ENCODE results near the gene CHTF18. TPM values are rescaled to one million over a fixed set of nuclear protein-coding genes. Genes with fewer than 3 reads are reported as not detected.

Gene CHTF18
- total and polyA plus RNA-seq, 9 of the 15 experiments (the other 6 are each of a cell fraction or from before 2014, with no cell fraction given) = 2.5 to 123 (median 17.0) TPM

DNA sequence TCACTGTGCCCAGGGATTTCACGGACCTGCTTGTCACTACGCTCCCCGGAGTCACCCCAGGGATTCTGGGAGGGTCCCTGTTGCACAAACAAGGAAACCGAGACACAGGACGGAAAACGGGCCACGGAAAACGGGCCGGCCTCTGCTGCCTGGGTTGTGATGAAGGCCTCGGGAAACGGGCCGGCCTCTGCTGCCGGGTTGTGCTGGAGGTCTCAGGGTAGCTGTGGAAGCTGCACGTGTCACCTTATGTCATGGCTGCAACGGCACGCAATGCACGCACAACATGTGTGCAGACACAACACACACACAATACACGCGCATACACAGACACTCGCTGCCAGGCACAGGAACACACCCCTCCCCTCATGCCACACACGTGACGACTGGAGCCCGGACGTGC lies 39.1 kb downstream of the CHTF18 start:
- no peak for DNase-seq (ENCODE audit: extremely low read depth in 1 of 4, low spot score in 3 of 4)
- intact Hi-C loops (cut with micrococcal nuclease) = no loop called here
- Histone ChIP-seq H3K9me1 (ENCODE audit: control insufficient read depth, insufficient read depth, low read length) (no peaks in the 10 kb centered on the region), H3K4me3 (no peak overlapping the region), H3K27ac (ENCODE audit: extremely low read depth, low read depth, low read length) (no peak overlapping the region), H3K9ac (ENCODE audit: insufficient read depth in 1 of 2, low read depth in 2 of 2, low read length in 2 of 2) (no peak overlapping the region), H2AFZ (ENCODE audit: low read depth, low read length) (no peak overlapping the region), H3K27me3 (ENCODE audit: control insufficient read depth in 2 of 2, insufficient read depth in 2 of 2, low read length in 2 of 2) (peaks cover 72 to 91% of the 10 kb centered on the region in 2 experiments; a peak in 4 of 5 replicates), H3K4me2 (ENCODE audit: insufficient read depth, low read length) (no peak overlapping the region), H3K36me3 (ENCODE audit: control insufficient read depth, insufficient read depth, low read length) (no peaks in the 10 kb centered on the region), H4K20me1 (replicated peaks; ENCODE audit: control insufficient read depth, insufficient read depth, low read length) (no peaks in the 10 kb centered on the region), H3K79me2 (ENCODE audit: control insufficient read depth, insufficient read depth, low read length) (no peaks in the 10 kb centered on the region), H3K4me1 (replicated peaks in 1 of 2; ENCODE audit: control insufficient read depth in 2 of 2, insufficient read depth in 2 of 2, low read length in 2 of 2) (peaks cover 0 to 40% of the 10 kb centered on the region in 2 experiments; a peak in 3 of 5 replicates), H3K9me3 (replicated peaks; ENCODE audit: control insufficient read depth, insufficient read depth, low read depth, low read length) (no peaks in the 10 kb centered on the region)
- CTCF ChIA-PET (ENCODE audit: low intra/inter-chr PET ratio) = no interaction called here
- FAIRE-seq = no peak
- WGBS (ENCODE audit: insufficient coverage, low coverage, missing lambda C conversion rate) = 6% methylated on average over 24 of the region's 24 CpGs
- POLR2A ChIA-PET = interaction anchor here (0.7 kb wide), 1 partner anchor 150 kb away, joined by 3 read pairs; no protein-coding TSS in a partner anchor
- no peak for ATAC-seq
- TF ChIP-seq, protein P1, sequence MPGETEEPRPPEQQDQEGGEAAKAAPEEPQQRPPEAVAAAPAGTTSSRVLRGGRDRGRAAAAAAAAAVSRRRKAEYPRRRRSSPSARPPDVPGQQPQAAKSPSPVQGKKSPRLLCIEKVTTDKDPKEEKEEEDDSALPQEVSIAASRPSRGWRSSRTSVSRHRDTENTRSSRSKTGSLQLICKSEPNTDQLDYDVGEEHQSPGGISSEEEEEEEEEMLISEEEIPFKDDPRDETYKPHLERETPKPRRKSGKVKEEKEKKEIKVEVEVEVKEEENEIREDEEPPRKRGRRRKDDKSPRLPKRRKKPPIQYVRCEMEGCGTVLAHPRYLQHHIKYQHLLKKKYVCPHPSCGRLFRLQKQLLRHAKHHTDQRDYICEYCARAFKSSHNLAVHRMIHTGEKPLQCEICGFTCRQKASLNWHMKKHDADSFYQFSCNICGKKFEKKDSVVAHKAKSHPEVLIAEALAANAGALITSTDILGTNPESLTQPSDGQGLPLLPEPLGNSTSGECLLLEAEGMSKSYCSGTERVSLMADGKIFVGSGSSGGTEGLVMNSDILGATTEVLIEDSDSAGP (CRISPR knock-in tag; IDR thresholded peaks at IDR 0.05) = no peak
- TF ChIP-seq ATF1 (CRISPR knock-in tag; IDR thresholded peaks at IDR 0.05) (no peak), ATF1 (tag; IDR thresholded peaks at IDR 0.05) (no peak), PHF21A (IDR thresholded peaks at IDR 0.05; ENCODE audit: borderline replicate concordance, low read depth) (no peak), ZNF699 (CRISPR knock-in tag; IDR thresholded peaks at IDR 0.05; ENCODE audit: insufficient replicate concordance) (no peak), WHSC1 (IDR thresholded peaks at IDR 0.05; ENCODE audit: low read length) (no peak), RBM14 (IDR thresholded peaks at IDR 0.05; ENCODE audit: borderline replicate concordance, insufficient read depth, low read depth, low read length) (no peak), KDM2B (CRISPR knock-in tag; IDR thresholded peaks at IDR 0.05) (no peak), PCBP2 (IDR thresholded peaks at IDR 0.05; ENCODE audit: low read depth, low read length, poor library complexity, severe bottlenecking) (no peak)
- TF ChIP-seq, protein P2, sequence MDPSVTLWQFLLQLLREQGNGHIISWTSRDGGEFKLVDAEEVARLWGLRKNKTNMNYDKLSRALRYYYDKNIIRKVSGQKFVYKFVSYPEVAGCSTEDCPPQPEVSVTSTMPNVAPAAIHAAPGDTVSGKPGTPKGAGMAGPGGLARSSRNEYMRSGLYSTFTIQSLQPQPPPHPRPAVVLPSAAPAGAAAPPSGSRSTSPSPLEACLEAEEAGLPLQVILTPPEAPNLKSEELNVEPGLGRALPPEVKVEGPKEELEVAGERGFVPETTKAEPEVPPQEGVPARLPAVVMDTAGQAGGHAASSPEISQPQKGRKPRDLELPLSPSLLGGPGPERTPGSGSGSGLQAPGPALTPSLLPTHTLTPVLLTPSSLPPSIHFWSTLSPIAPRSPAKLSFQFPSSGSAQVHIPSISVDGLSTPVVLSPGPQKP (CRISPR knock-in tag; IDR thresholded peaks at IDR 0.05) = no peak
- no TSS peak for BruUV-seq (replicated peaks)
- in situ Hi-C loops (cut with MboI) = no loop called here
